ENCODE data around the gene LUC7L3. TPM values are rescaled to one million over a fixed set of nuclear protein-coding genes. Genes with fewer than 3 reads are reported as not detected.
"Not testable (repeated sequence)": the region's sequence is repeated elsewhere in the genome, so short reads cannot be mapped to it uniquely, and the experiment has no call there.

LUC7L3 gene, protein sequence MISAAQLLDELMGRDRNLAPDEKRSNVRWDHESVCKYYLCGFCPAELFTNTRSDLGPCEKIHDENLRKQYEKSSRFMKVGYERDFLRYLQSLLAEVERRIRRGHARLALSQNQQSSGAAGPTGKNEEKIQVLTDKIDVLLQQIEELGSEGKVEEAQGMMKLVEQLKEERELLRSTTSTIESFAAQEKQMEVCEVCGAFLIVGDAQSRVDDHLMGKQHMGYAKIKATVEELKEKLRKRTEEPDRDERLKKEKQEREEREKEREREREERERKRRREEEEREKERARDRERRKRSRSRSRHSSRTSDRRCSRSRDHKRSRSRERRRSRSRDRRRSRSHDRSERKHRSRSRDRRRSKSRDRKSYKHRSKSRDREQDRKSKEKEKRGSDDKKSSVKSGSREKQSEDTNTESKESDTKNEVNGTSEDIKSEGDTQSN
- total RNA-seq, result 53.3 TPM
- long read RNA-seq, full-length matches to known transcripts, result 3 of 19 reads
- long read RNA-seq, partial matches to known transcripts, result 12 of 19 reads
- long read RNA-seq, other reads (novel, unspliced or antisense), result 4 of 19 reads

DNA sequence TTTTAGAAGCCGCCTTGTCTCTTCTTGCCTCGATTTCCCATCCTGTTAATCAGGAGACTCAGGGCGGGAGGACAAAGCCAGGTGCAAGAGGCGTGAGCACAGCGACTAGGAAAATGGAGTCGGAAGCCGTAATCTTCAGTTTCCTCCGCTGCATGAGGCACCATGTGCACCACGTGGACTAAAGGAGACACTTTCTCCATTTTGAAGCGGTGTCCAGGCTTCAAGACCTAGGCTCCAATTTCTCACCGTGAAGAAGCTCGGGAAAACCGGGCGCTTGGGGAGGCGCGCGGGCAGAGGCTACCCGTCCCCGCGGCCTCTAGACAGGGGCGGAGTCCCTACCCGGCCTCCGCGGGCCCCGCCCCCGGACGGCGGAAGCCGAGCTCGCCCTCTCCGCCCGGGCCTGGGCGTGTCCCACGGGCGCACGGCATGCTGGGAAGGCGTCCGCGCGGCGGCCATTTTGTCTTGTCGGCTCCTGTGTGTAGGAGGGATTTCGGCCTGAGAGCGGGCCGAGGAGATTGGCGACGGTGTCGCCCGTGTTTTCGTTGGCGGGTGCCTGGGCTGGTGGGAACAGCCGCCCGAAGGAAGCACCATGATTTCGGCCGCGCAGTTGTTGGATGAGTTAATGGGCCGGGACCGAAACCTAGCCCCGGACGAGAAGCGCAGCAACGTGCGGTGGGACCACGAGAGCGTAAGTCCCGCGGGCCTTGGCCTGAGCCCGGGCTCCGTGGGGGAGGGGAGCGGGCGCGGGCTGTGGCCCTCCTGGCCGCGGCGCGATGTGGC, at the start of gene LUC7L3:
Gene LUC7L3 (plus strand): TSS at position 460 of the 780 bp plus-strand sequence. CDS start 130 bp downstream, at position 590.
- peak; percentile 98 for ATAC-seq
- DNase-seq, result peak; percentile 97
- intact Hi-C loops (cut with micrococcal nuclease), result no loop called here

DNA sequence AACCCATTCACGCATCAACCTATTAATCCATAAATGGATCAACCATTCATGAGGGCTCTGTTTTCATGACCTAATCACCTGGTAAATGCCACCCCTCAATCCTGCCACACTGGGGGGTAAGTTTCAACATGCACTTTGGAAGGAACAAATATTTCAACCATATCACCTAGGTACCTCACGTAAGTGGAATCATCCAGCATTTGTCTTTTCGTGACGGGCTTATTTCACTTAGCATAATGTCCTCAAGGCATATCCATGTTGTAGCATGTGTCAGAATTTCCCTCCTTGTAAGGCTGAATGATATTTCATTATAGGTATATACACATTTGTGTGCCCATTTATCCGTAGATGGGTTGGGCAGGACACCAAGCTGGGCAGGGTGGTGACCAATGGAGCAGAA, 47.3 kb upstream of the LUC7L3 start:
- DNase-seq, result no peak
- intact Hi-C loops (cut with micrococcal nuclease), result no loop called here
- ATAC-seq, result no peak

- ATAC-seq (peak; percentile 94), DNase-seq (peak; percentile 59)
- intact Hi-C loops (cut with micrococcal nuclease), result no loop called here
Observed at GRCh38 chr17:50672831-50673551, 46.4 kb upstream of the LUC7L3 start.

GRCh38 chr17:50675190-50675589, 44.2 kb upstream of the LUC7L3 start:
- ATAC-seq, result no peak
- no peak for DNase-seq
- intact Hi-C loops (cut with micrococcal nuclease), result no loop called here

DNA sequence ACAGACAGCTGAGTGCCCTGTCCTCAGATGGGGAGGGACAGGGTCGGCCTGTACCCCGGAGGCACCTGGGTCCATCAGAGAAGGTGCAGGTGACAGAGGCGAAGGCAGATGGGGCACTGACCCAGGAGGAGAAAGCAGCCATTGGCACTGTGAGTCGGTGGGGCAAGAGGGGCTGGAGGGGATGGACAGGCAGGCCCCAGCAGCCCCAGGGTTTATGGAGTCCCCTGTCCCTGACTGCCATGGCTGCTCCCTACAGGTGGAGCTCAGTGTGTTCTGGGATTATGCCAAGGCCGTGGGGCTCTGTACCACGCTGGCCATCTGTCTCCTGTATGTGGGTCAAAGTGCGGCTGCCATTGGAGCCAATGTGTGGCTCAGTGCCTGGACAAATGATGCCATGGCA, 43.8 kb upstream of the LUC7L3 start:
- DNase-seq (no peak), ATAC-seq (peak; percentile 51)
- intact Hi-C loops (cut with micrococcal nuclease), result no loop called here

GRCh38 chr17:50676065-50676975, 43.1 kb upstream of the LUC7L3 start:
- intact Hi-C loops (cut with micrococcal nuclease), result no loop called here
- ATAC-seq, result no peak
- no peak for DNase-seq

DNA sequence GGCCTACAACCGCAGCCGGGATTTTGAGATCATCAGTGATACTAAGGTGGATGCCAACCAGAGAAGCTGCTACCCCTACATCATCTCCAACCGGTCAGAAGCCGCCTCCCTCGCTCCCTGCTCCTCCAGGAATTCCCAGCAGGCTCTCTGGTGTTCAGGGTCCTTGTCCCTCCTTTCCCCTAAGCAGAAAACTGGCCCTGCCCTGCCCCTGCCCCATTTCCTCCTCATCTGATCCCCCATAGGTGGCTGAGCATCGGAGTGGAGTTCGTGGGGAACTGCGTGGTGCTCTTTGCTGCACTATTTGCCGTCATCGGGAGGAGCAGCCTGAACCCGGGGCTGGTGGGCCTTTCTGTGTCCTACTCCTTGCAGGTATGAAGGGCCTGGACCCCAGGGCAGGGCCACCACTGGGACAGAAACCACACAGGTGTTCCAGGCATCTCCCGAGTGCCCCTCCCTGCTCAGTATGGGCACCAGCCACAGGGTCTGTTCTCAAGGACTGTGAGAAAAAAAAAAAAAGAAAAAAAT, 41.5 kb upstream of the LUC7L3 start:
- DNase-seq (no peak), ATAC-seq (no peak)
- intact Hi-C loops (cut with micrococcal nuclease), result no loop called here

GRCh38 chr17:50679008-50679544, 40.3 kb upstream of the LUC7L3 start:
- DNase-seq (no peak), ATAC-seq (no peak)
- intact Hi-C loops (cut with micrococcal nuclease), result no loop called here

DNA sequence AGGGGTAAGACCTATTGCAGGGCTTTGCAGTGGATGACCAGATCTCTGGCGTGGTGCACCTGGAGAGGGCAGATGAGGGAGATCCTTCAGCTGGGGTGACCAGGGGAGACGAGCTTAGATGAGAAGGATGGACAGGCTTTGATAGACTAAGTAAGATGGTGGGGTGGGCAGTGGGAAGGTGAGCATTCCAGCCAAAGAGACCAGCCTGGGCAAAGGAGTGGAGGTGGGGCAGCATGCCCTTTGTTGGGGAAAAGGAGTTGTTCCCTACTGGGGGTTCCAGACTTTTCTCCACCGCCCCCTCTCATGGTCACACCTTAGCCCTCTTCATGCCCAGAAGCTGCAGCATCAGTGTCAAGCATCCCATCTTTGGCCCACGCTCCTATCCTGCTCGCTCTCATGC, 39.3 kb upstream of the LUC7L3 start:
- intact Hi-C loops (cut with micrococcal nuclease), result no loop called here
- no peak for ATAC-seq
- no peak for DNase-seq

GRCh38 chr17:50680543-50681262, 38.7 kb upstream of the LUC7L3 start:
- DNase-seq; intact Hi-C loops (cut with micrococcal nuclease): not testable (repeated sequence)
- peak; percentile 12 for ATAC-seq

DNA sequence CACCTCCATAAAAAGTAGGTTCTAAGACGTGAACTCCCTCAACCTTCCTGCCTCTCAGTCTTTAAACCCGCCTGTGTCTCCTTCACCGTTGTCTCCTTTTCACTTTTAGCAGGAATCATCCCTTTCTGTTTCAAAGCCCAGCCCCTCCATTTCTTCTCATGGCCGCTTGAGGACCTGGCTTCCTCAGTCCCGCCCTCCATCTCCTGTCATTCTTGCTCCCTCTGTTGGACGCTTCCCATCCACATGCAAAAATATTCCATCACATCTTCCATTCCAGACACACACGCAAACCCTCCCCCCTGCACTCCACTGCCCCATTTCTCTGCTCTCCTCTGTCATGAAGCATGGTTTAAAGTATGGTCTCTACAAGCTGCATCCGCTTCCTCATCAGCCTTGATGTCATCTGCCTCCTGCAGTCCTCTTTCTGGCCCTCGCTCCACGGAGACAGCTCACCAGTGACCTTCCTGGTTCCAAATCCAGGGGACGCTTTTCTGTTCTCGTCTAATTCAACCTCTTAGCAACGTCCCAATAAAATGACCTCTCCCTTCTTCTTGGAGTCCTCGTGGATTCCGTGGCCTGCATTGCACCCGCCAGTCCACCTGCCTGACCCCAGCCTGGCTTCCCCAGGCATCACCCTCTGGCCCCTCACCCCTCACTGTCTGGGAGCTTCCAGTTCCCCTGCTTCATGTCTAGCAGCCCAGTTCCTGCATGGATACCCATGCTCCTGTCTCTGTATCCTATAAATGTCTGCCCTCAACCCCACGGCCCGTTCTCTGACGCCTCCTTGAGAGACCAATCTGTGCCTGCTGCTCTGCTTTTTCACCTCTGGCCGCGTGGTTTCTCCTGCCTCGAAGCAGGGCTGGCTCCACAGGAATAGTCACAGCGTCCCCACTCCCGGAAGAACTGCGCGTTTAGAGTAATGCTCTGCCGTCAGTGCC, 37.9 kb upstream of the LUC7L3 start:
- intact Hi-C loops (cut with micrococcal nuclease), result no loop called here
- DNase-seq (peak; percentile 48), ATAC-seq (peak; percentile 75)

DNA sequence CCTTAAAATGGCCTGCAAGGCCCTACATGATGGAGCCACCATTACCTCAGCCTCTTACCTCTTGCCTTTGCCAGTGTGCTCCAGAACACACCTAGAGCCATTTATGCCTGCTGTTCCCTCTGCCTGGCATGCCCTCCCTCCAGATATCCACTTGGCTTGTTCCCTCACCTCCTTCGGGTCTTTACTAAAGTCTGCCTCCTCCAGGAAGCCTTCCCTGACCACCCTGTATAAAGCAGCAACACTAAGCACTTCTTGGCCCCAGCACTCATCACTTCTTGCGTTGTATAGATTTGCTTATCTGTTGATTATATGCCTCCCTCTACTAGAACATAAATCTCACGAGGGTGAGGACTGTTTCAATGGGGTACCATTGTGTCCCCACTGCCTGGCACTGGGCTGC, 37.0 kb upstream of the LUC7L3 start:
- no peak for DNase-seq
- intact Hi-C loops (cut with micrococcal nuclease), result no loop called here
- ATAC-seq, result no peak

DNA sequence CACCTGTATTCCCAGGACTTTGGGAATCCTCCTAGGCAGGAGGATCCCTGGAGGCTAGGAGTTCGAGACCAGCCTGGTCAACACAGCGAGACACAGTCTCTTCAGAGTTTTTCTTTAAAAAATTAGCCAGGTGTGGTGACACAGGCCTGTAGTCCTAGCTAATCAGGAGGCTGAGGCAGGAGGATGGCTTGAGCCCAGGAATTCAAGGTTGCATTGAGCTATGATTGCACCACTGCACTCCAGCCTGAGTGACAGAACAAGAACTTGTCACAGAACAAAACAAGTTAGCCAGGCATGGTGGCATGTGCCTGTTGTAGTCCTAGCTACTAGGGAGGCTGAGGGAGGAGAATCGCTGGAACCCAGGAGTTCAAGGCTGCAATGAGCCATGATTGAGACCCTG, 36.5 kb upstream of the LUC7L3 start:
- intact Hi-C loops (cut with micrococcal nuclease), result no loop called here
- no peak for DNase-seq
- ATAC-seq, result no peak

DNA sequence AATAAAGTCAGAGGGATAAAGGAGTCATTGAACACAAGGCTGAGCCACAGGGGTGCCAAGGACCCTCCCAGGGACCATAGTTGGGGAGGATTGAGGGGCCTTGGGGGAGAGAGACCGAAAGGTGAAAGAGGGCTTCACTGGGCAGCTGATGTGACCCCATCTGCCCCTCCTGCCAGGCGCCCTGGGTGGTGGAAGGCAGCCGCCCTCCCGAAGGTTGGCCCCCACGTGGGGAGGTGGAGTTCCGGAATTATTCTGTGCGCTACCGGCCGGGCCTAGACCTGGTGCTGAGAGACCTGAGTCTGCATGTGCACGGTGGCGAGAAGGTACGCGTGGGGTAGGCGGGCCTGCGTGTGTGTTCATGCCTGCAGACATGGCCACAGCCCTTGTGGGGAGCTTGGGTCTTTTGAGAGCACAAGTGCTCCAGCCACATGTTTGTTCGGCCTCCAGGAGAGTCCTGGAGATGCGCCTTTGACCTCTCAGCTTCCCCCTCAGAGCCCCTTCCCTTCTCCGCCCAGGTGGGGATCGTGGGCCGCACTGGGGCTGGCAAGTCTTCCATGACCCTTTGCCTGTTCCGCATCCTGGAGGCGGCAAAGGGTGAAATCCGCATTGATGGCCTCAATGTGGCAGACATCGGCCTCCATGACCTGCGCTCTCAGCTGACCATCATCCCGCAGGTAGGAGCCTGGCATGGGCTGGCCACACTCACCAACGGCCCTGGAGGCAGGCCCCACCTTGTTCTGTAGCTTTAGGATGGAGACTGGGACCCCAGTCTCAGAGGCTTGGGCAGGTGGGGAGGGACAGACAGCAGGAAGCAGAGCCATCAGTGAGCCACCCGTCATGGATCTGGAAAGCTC, 35.7 kb upstream of the LUC7L3 start:
- intact Hi-C loops (cut with micrococcal nuclease), result no loop called here

GRCh38 chr17:50684288-50684611, 35.2 kb upstream of the LUC7L3 start:
- intact Hi-C loops (cut with micrococcal nuclease), result no loop called here
- ATAC-seq (no peak), DNase-seq (no peak)

More for the DNA sequence above, 35.7 kb upstream of the LUC7L3 start:
- ATAC-seq (no peak), DNase-seq (no peak)
